Activated CD4-positive, CD25-positive, alpha-beta regulatory T cell treated with anti-CD3 and anti-CD28 coated beads, Interleukin-2, amount 50 U/mL, for 24 hours (primary cell): Measurements from ENCODE around the gene INO80B.
A peak's percentile ranks its signal among the peaks of the same experiment; 100 is the strongest.
"Not testable (repeated sequence)": the region's sequence is repeated elsewhere in the genome, so short reads cannot be mapped to it uniquely, and the experiment has no call there.

Source experiments
- ATAC-seq, 2 donors: fragments of 150-1000 bp; cut with Tn5 transposase; one replicate each; pipeline ENCODE4 v1.10.0; 2021; ENCODE audit warnings: mild to moderate bottlenecking in 1 of 2, moderate library complexity in 1 of 2

The INO80B gene

DNA sequence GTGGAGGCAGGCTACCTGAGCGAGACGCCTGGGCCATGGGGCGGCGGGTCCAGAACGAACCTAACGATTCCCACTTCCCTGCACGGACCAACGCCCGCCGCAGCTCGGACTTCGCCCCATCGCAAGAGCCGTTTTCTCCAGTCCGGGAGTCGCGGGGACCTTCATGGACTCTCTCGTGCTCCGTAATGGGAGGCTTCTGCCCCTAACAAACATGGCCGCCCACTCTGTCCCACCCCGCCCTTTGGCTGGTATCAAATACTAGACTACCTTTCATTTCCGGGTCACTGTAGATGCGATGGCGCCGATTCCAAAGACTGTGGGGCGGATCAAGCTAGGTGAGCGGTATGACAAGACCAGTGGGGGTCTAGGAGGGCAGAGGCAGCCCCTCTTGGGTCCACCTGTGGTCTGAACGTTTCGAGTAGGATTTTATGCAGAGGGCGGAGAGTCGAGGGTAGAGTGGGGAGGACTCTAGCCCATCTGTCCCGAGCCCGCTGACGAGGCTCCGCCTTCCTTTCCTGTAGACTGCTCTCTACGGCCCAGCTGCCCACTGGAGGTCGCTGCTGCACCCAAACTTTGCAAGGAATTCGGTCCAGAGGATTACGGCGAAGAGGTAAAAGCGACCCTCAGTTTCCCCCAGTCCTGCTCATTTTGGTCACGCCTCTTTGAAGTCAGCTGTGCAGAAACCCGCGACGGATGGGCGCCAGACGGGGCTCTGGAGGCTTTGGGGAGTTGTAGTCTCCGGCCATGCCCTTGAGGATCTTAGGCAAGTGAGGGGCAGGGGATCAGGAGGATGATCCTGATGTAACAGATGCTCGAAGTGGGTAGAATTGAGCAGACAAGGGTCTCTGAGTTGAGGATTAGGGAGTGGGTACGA lies 28.2 kb downstream of the INO80B start, which contains the start of the genes CCDC142 and TTC31:
TSS of gene CCDC142 (minus strand) at position 198 of the 874 bp plus-strand sequence. CDS start at position 37, 161 bp downstream.
TSS of gene TTC31 (plus strand) at position 281 of the 874 bp plus-strand sequence. CDS start at position 296, 15 bp downstream.
- peak; percentile 93 to 95 for ATAC-seq

GRCh38 chr2:74483675-74484164 lies 28.8 kb downstream of the INO80B start:
- ATAC-seq: not testable (repeated sequence)

DNA sequence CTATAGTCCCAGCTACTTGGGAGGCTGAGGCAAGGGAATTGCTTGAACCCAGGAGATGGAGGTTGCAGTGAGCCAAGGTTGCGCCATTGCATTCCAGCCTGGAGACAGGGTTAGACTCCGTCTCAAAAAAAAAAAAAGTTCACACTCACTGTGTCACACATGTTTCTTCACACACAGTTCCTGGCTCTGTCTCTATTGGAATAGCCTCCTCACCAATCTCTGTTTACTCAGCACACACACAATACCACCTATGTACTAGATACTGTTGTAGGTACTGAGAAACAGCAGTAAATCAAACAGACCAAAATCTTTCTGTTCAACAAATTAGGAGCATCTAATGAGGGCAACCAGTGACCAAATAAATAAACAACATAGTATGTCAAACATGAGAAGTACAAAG lies 31.3 kb downstream of the INO80B start:
- ATAC-seq: no peak

- no peak for ATAC-seq
Observed at GRCh38 chr2:74488643-74489481, 34.0 kb downstream of the INO80B start.

DNA sequence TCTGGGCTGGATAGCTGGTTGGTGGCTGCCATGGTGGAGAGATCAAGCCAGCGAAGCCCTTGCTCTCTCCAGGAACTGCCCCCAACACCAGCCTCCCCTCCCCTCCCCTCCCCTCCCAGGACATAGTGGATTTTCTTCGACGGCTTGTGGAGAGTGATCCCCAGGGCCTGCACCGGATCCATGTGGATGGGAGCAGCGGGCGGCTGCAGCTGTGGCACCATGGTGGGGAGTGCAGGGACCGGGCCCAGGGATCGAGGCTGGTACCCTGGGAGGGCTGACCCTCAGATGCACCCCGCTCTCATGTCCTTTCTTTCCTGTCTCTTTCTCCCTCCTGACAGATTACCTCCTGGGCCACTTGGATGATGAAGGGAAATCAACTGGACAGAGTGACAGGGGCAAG lies 35.0 kb downstream of the INO80B start:
- ATAC-seq: no peak

GRCh38 chr2:74491648-74492544 lies 37.0 kb downstream of the INO80B start:
- no peak for ATAC-seq

DNA sequence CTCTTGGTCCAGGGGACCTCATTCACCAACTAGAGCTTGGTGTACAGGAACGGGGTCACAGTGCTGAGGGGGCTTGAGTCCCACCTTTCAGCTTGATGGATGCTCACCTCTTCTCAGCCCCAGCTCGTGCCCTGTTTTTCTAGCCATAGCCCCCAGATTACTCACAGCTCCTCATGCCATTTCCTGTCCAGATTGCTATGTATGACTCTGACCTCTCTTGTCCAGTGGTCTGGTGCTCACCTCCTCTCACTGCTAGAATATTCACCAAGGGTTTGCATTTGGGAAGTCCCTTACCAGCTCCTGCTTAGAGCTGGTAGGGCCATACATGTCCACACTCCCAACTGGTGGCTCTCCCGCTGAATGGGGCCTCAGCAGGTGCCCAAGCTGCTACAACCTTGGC lies 38.7 kb downstream of the INO80B start:
- no peak for ATAC-seq

GRCh38 chr2:74495440-74495839 lies 40.6 kb downstream of the INO80B start:
- ATAC-seq: no peak

- no peak for ATAC-seq
Observed at GRCh38 chr2:74496997-74497776, 42.3 kb downstream of the INO80B start.

DNA sequence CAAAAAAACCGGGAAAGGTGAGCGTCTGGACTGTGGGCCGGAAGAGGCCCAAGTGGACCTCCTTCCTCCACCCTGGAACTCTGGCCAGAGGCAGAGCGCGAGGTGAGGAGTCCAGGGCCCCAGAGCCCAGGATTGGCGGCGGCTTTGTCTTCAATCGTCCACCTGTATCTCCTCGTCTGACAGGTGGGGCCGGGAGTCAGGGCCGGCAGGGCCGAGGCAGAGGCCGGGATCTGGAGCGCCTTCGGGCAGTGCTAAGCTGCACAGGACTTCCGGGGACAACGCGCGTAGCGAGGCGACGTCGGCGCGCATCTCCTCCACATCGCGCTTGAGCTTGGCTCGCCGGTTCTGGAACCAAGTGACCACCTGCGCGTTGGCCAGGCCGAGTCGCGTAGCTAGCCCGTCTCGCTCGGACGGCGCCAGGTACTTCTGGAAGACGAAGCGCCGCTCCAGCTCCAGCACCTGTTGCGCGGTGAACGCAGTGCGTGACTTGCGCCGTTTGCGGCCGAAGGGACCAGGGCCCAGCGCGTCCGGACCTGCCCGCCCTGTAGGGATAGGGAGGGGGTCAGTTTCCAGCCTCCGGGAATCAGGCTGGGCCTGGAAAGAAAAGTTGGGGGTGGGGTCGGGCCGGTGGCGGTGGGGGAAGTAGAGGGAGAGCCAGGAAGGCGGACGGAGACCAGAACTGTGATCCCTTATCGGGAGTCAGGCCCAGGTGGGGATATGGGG lies 43.1 kb downstream of the INO80B start:
- ATAC-seq: peak in 1 of 2 donors; percentile 29

GRCh38 chr2:74498500-74499266 lies 43.8 kb downstream of the INO80B start:
- peak; percentile 59 to 72 for ATAC-seq

- ATAC-seq: peak; percentile 22 to 23
Observed at GRCh38 chr2:74499267-74499939, 44.5 kb downstream of the INO80B start, which contains the start of gene LBX2. Gene LBX2, minus strand, starts transcription at chr2:74499603. Its CDS starts 66 bp downstream, at chr2:74499537.

- no peak for ATAC-seq
Observed at GRCh38 chr2:74499940-74500577, 45.2 kb downstream of the INO80B start.

GRCh38 chr2:74500578-74500946 lies 45.7 kb downstream of the INO80B start:
- ATAC-seq: no peak

DNA sequence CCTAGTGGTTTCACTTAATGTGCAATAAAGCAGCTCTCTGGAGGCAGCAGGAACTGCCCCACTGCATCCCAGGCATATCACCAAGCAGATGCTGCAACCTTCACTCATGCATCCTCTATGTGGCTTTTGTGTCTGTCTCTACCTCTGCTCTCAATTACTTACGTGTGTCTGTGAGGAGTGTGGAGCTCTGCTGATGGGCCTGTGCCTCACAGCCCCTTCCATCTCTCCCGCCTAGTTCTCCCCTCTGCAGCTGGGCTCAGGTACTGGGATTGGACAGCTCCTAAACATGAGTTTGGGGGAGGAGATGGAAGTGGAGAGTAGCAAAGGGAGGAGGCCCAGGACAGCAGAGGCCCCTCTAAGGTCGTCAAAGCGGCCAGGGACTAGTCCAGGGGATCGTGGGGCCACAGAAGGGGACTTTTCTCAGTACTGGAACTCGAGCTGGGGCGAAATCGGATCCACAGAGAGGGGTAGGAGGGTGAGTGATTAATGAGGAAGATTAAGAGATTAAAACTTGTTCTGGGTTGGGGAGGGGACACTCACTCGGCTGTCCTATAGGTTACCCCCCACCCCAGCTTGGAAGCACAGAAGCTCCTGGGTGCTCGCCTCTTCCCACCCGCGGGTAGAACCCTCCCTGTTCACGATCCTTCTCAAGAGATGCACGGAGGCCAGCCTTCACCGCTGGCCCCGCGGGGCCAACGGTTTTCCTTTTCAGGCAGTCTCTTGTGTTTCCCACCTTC lies 46.6 kb downstream of the INO80B start:
- ATAC-seq: no peak

- no peak for ATAC-seq
Observed at GRCh38 chr2:74502147-74502719, 47.3 kb downstream of the INO80B start.

- ATAC-seq: peak; percentile 17 to 26
Observed at GRCh38 chr2:74502720-74503505, 48.0 kb downstream of the INO80B start.
